OCI-LY1 (cell line): Measurements from ENCODE around the gene GOLGA8Q.
"Not testable (repeated sequence)": the region's sequence is repeated elsewhere in the genome, so short reads cannot be mapped to it uniquely, and the experiment has no call there.

ENCODE experiments used
- H2AFZ ChIP-seq: fragments of 200-600 bp; sonication (generic), shearing (Covaris generic); 2 replicates; pipeline ENCODE4 v1.6.0; 2014; ENCODE audit warnings: antibody characterized with exemption, mild to moderate bottlenecking, low read length
- H3F3A ChIP-seq: fragments of 200-600 bp; sonication (generic), shearing (Covaris generic); 2 replicates; pipeline ENCODE4 v1.6.0; 2014; ENCODE audit warnings: mild to moderate bottlenecking, antibody characterized with exemption, low read length, moderate library complexity; ENCODE audit not compliant: insufficient read depth
- H3K27ac ChIP-seq: fragments of 200-600 bp; sonication (generic); 2 replicates; pipeline ENCODE4 v1.5.1; 2014; ENCODE audit warnings: low read length, mixed run types, mild to moderate bottlenecking, low read depth; ENCODE audit not compliant: poor library complexity, severe bottlenecking
- H3K27me3 ChIP-seq: fragments of 200-600 bp; sonication (generic); 2 replicates; pipeline ENCODE4 v1.6.0; 2014; ENCODE audit warnings: antibody characterized with exemption, mild to moderate bottlenecking, low read length, moderate library complexity; ENCODE audit not compliant: insufficient read depth
- H3K36me3 ChIP-seq: fragments of 200-600 bp; sonication (generic); 2 replicates; pipeline ENCODE4 v1.6.1; 2014; ENCODE audit warnings: mild to moderate bottlenecking, antibody characterized with exemption, low read length, moderate library complexity, mixed read lengths; ENCODE audit not compliant: insufficient read depth
- H3K4me1 ChIP-seq: fragments of 200-600 bp; sonication (generic); 2 replicates; pipeline ENCODE4 v1.5.1; 2014; ENCODE audit warnings: mild to moderate bottlenecking, low read length, moderate library complexity; ENCODE audit not compliant: insufficient read depth, severe bottlenecking
- H3K4me2 ChIP-seq: fragments of 200-600 bp; sonication (generic), shearing (Covaris generic); 2 replicates; pipeline ENCODE4 v1.6.1; 2014; ENCODE audit warnings: low read length
- H3K4me3 ChIP-seq: fragments of 200-600 bp; sonication (generic); 2 replicates; pipeline ENCODE4 v1.5.1; 2014; ENCODE audit warnings: low read length, low read depth, mild to moderate bottlenecking, mixed read lengths; ENCODE audit not compliant: poor library complexity, severe bottlenecking
- H3K79me2 ChIP-seq: fragments of 200-600 bp; shearing (Covaris generic); 2 replicates; pipeline ENCODE4 v1.6.1; 2016; ENCODE audit warnings: mixed run types, low read length, mixed read lengths; ENCODE audit not compliant: insufficient read depth
- H3K9ac ChIP-seq: fragments of 200-600 bp; sonication (generic), shearing (Covaris generic); 2 replicates; pipeline ENCODE4 v1.6.1; 2014; ENCODE audit warnings: mild to moderate bottlenecking, low read length, mixed read lengths
- H3K9me2 ChIP-seq: fragments of 200-600 bp; sonication (generic), shearing (Covaris generic); 2 replicates; pipeline ENCODE4 v1.6.1; 2014; ENCODE audit warnings: low read depth, mild to moderate bottlenecking, low read length, mixed read lengths
- H3K9me3 ChIP-seq: fragments of 200-600 bp; shearing (Covaris generic); 2 replicates; pipeline ENCODE4 v1.6.1; 2014; ENCODE audit warnings: low read length, mixed read lengths
- H4K20me1 ChIP-seq: fragments of 200-600 bp; sonication (generic), shearing (Covaris generic); 2 replicates; pipeline ENCODE4 v1.6.0; 2016; ENCODE audit warnings: mild to moderate bottlenecking, low read length; ENCODE audit not compliant: insufficient read depth

The GOLGA8Q gene

GRCh38 chr15:30551750-30552149 lies at the start of gene GOLGA8Q:
Gene GOLGA8Q (plus strand): TSS chr15:30552050. CDS start chr15:30552078, 28 bp downstream.
- H3K4me2 ChIP-seq, H3K79me2 ChIP-seq, H3K9ac ChIP-seq, H3K27me3 ChIP-seq, H2AFZ ChIP-seq, H3K27ac ChIP-seq, H3K9me3 ChIP-seq, H4K20me1 ChIP-seq, H3F3A ChIP-seq, H3K36me3 ChIP-seq, H3K4me3 ChIP-seq, H3K9me2 ChIP-seq, H3K4me1 ChIP-seq: not testable (repeated sequence)

- H4K20me1 ChIP-seq, H3K9me2 ChIP-seq, H3K9me3 ChIP-seq, H3K4me3 ChIP-seq, H3K79me2 ChIP-seq, H3K27ac ChIP-seq, H3K27me3 ChIP-seq, H2AFZ ChIP-seq, H3K36me3 ChIP-seq, H3F3A ChIP-seq, H3K4me2 ChIP-seq, H3K9ac ChIP-seq, H3K4me1 ChIP-seq: not testable (repeated sequence)
These were observed 48.7 kb upstream of the GOLGA8Q start for GRCh38 chr15:30502904-30503781.

- H3F3A ChIP-seq, result not testable (repeated sequence)
These were observed 47.5 kb upstream of the GOLGA8Q start for GRCh38 chr15:30504162-30504843.

DNA sequence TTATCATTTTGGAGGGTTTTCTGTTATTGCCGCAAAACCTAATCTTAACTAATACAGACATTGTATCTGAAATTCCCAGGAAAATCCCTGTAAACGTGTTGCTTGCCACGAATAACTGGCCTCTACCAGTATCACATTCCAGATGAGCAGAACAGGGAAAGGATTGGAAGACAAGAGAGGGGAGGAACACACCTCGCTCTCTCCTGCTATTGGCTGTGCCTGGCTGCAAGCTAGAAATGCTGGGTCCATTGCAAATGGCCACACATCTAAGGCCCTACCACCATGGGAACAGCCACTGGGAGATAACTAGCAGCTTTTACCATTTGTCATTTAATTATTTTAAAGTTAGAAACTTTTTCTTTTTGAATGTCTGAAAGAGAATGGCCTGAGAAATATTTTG lies 37.3 kb upstream of the GOLGA8Q start:
- H3K4me2 ChIP-seq, H3K79me2 ChIP-seq, H3K4me3 ChIP-seq, H2AFZ ChIP-seq, H3F3A ChIP-seq, H3K9me2 ChIP-seq, H3K9me3 ChIP-seq, H4K20me1 ChIP-seq, H3K9ac ChIP-seq, H3K4me1 ChIP-seq, H3K27ac ChIP-seq, H3K36me3 ChIP-seq, H3K27me3 ChIP-seq: not testable (repeated sequence)

More at GRCh38 chr15:30504162-30504843, 47.5 kb upstream of the GOLGA8Q start:
- not testable (repeated sequence) for H3K4me3 ChIP-seq, H3K36me3 ChIP-seq, H2AFZ ChIP-seq, H3K27me3 ChIP-seq, H4K20me1 ChIP-seq, H3K4me2 ChIP-seq, H3K79me2 ChIP-seq, H3K9me3 ChIP-seq, H3K9ac ChIP-seq, H3K9me2 ChIP-seq, H3K27ac ChIP-seq, H3K4me1 ChIP-seq

GRCh38 chr15:30523453-30524243 lies 28.2 kb upstream of the GOLGA8Q start:
- H3K27me3 ChIP-seq, H3K79me2 ChIP-seq, H3K9me2 ChIP-seq, H3K4me1 ChIP-seq, H3K4me3 ChIP-seq, H3K9me3 ChIP-seq, H3K27ac ChIP-seq, H4K20me1 ChIP-seq, H3F3A ChIP-seq, H3K36me3 ChIP-seq, H3K9ac ChIP-seq, H3K4me2 ChIP-seq, H2AFZ ChIP-seq: not testable (repeated sequence)

DNA sequence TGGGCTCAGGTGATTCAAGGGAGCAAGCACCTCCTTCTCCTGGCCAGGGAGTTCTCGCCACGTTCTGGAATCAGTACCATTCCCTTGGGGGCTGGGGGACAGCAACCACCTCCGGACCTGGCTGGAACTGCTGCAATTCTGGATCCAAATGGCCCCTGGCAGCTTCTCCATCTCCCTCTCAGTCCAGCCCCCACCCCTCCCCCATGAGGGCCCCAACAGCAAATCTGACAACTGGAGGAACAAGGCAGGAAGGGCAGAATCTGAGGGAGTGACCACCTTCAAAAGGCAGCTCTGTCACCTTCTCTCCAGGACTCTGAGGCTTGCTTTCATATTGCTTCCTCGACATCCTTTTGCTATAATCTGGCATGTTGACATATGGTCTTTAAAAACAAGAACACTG lies 25.9 kb upstream of the GOLGA8Q start:
- not testable (repeated sequence) for H4K20me1 ChIP-seq, H3K27me3 ChIP-seq, H3K9me3 ChIP-seq, H3K4me1 ChIP-seq, H3K36me3 ChIP-seq, H3K79me2 ChIP-seq, H3K4me3 ChIP-seq, H3K27ac ChIP-seq, H2AFZ ChIP-seq, H3K9ac ChIP-seq, H3K4me2 ChIP-seq, H3K9me2 ChIP-seq, H3F3A ChIP-seq

DNA sequence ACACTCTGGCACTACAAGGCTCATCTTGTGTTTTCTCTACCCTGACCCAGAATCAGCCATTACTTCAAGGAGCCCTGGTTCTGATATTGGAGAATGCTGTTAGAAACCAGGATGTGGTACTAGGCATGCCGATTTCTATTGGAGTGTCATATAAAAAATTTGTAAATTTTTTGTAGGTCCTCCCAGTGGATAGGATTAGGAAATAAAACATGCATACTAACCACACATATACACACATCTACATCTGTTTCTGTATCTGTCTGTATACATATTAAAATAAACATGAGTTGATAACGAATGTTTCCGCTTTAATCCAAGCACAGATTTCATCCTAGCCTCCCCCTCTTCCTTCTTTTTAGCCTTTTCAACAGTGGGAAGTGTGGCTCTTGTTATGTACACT lies 22.8 kb upstream of the GOLGA8Q start:
- not testable (repeated sequence) for H3K9me3 ChIP-seq

More for the DNA sequence above, 22.8 kb upstream of the GOLGA8Q start:
- not testable (repeated sequence) for H3F3A ChIP-seq, H2AFZ ChIP-seq, H3K27me3 ChIP-seq, H3K4me1 ChIP-seq, H3K9me2 ChIP-seq, H3K9ac ChIP-seq, H3K36me3 ChIP-seq, H4K20me1 ChIP-seq, H3K27ac ChIP-seq, H3K4me2 ChIP-seq, H3K4me3 ChIP-seq, H3K79me2 ChIP-seq
